ENCODE data around the gene FGFRL1.

FGFRL1 gene

GRCh38 chr4:1011022-1011665 is at the start of gene FGFRL1:
TSS of gene FGFRL1 (plus strand) at chr4:1011626. CDS start at chr4:1012486, 860 bp downstream.
- peak; percentile 96 for DNase-seq

DNA sequence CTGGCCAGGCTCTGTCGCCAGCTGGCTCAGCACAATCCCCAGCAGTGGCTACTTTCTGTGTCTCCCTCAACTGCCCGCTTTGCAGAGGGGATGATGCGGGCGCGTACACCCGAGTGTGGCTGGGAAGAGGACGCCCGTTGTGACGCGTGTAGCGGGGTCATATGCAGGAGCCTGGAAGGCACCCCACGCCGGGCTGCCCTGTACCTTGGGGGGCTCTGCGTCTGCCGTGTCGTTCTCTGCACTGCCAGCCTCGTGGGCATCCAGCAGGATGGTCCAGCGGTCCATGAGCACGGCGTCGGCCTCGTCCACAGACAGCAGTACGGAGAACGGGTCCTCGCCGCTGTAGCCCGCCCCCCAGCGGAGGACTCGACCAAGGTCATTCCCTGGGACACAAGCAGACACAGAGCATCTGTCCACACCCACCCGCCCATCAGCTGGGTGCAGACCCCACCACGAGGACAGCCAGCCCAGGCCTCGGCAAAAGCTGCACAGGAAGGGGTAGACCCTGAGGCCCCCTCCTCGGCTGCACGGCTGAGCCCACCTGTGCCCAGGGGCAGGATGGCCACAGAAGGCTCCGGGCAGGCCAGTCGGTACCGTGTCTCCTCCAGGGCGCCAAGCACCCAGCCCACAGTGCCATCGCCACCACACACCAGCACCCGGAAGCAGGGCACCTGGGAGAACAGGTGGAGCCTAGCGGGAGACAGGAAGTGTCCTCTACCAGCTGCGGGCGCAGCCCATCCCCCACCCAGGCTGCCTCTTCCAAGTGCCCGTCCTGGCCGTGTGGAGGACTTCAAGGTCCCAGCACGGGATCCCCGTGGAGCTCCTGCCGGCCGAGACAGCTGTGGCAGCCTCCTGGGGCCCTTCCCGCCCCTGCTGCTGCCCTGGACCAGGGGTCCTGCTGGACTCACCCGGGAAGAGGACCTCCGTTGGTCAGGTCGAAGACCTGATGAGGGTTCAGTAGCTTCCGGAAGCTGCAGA is 48.9 kb upstream of the FGFRL1 start:
- no peak for DNase-seq

DNA sequence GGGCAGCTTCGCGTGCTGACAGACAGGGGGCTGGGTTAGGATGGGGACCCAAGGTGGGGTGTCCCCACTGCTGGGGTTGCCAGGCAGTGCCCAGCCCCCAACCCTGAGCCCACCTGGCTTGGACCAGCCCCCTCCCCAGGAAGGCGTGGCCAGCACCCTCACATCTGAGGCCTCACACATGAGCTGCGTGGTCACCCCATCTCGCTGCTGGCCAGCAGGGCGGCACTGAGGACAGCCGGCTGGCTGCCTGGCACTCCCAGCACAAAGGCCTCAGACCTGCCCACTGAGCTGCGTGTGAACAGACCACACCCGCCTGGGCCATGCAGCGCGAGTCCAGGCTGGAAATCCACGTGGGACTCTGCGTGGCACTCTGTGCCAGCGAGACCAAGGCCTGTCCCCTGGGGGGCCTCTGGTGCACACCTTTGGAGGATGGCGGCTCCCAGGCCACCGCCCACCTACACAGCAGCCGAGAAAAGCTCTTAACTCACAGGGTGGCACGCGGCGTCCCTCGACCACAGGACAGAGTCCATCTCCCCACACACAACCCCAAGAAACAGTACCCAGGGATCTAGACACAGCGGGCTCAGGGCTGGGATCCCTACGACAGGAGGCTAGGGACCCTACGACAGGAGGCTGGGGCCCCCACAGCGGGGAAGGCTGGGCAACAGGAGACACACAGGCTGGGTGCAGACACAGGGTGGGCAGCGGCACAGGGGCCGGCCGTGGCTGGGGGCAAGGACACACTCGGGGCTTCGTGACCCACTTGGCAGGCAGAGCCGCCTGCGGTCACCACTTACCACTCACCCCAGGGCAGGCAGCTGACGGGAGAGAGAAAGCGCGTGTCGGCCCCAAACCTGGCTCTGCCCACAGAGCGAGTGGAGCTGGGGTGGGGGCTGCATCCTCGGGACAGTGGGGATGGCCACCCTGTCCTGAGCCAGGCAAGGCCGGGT is 47.9 kb upstream of the FGFRL1 start:
- DNase-seq, result no peak

- DNase-seq, result no peak
Measured at GRCh38 chr4:964346-965025, 46.9 kb upstream of the FGFRL1 start.

DNA sequence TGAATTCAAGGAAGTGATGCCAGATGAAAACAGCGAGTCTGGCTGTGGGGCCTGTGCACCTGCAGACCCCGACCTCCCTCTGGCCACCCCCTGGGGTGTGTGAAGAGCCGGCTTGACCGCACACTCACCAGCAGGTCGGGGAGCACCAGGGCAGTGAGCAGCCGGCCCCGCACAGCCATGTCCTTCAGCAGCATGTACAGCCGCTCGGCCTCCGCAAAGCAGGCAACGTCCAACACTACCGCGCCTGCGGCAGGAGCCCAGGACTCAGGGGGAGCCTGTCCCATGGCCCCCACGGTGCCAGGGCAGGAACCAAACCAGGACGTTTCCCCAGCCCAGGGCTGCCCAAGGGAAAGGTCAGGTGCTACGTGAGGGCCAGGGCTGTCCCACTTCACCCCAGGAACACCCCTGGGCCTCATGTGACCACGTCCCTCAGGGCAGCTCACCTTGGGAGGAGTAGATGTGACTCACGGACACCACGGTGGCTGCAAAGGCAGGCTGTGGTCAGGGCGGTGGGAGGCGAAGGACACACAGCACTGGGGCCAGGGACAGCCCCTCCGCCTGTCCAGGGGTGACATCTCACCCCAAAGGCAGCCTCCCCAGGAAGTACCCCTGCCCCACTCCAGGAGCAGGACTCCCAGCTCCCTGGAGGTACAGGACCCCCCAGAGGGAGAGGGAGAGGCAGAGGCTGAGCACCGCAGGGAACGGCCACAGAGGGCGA is 46.2 kb upstream of the FGFRL1 start:
- no peak for DNase-seq

- DNase-seq, result no peak
Measured at GRCh38 chr4:965766-966134, 45.7 kb upstream of the FGFRL1 start.

GRCh38 chr4:966266-967112 is 44.9 kb upstream of the FGFRL1 start:
- no peak for DNase-seq

- DNase-seq, result no peak
Measured at GRCh38 chr4:967113-968104, 44.0 kb upstream of the FGFRL1 start.

- no peak for DNase-seq
Measured at GRCh38 chr4:968221-968620, 43.2 kb upstream of the FGFRL1 start.

GRCh38 chr4:968621-969394 is 42.6 kb upstream of the FGFRL1 start:
- DNase-seq, result no peak

GRCh38 chr4:970046-970745 is 41.2 kb upstream of the FGFRL1 start:
- DNase-seq, result no peak

DNA sequence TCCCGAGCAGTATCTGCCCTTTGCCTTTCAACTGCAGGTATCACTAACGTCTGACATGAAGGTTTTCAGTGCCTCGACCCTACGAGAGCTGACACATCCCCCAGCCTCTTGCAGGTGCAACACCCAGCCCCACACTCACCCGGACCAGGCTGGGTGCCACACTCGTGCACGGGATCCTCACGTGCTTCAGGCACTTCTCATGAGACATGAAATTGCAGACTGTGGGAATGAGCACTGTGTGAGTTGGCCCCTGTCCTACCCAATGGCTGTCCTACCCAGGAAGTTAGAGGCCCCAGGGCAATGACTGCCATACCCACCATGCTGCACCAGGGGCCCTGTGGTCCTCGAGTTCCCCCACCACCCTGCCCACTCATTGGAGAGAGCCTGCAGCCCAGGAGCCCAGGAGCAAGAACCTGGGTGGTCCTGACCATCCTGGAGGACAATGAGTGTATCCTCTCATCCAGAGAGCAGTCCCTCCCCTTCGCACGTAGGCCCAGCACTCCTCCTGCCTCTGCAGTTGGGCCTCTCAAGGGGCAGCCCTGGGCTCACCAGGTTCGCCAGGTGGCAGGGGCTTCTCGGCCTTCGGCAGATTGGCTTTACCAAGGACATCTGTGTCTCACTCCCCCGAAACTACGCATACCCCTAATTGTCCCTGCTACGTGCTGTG is 40.4 kb upstream of the FGFRL1 start:
- no peak for DNase-seq

DNA sequence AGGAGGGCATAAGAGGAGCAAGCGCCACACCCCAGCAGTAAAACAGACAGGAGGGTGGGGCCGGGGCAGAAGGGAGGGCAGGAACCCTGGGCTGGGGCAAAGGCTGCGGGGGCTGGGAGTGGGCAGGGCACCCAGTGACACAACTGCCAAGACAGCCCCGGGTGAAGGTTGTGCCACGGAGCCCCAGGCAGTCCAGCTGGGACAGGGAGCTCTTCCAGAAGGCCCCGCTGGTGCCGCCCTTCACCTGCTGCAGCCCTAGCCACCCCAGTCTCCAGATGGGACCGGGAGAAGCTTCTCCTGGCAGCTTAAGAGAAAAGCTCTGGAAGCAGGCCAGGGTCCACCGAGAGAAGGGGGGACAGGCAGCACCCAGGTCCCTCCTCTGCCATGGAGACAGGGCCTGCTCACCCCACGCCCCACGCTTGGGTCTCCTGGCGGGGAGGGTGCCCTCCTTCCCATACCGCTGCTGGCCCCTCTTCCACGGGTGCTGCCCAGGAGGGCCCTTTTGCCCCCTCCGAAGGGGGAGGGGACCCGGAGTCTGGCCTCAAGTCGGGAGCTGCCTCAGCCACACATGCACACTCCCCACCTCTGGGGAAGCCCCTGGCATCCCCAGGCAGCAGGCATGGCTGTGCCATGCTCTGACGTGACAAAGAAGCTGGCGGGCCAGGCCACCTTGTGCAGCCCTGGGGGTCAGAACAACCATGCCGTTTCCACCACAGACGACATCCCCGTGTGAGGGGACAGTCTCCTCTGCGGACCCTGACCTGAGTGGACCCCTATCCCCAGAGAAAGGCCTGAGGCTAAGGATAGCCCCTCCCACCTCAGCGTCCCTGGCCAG is 39.5 kb upstream of the FGFRL1 start:
- no peak for DNase-seq

GRCh38 chr4:972651-973424 is 38.6 kb upstream of the FGFRL1 start:
- peak; percentile 77 for DNase-seq
